ENCODE data around the gene SLC6A3. TPM values are rescaled to one million over a fixed set of nuclear protein-coding genes. Genes with fewer than 3 reads are reported as not detected.
"Not testable (repeated sequence)": the region's sequence is repeated elsewhere in the genome, so short reads cannot be mapped to it uniquely, and the experiment has no call there.

The SLC6A3 gene
- total RNA-seq, 5 donors from 2014 or later (not counting 1 experiment from before 2014, with no cell fraction given): 0.22 TPM; not detected in 4

DNA sequence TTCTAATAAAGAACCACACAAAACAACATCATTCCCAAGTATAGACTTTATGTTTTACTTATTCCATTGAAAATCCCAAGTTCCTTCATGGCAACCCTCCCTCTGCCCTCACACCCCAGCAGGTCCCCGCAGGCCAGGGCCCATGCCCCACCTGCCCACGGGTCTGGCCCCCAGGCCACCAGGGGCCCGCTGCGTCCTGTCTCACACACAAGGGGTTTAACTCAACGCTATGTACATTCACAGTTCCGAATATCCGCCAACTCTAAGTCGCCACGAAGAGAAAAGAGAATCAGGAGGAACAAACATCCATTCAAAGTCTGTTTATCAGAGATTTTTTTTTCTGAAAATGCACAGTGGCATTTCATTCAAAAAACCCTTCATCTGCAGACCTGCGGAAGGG is 16.2 kb upstream of the SLC6A3 start:
- H3K4me1 Mint-ChIP-seq: no peaks in the 10 kb centered on the region
- Histone ChIP-seq H3K27me3 (replicated peaks in 1 of 2; ENCODE audit: control insufficient read depth in 2 of 2, extremely low read depth in 1 of 2, insufficient read depth in 2 of 2, low read length in 1 of 2) (no peaks in the 10 kb centered on the region), H3K36me3 (ENCODE audit: control insufficient read depth in 2 of 2, extremely low read depth in 1 of 2, insufficient read depth in 1 of 2, low read length in 1 of 2) (peaks cover 6 to 46% of the 10 kb centered on the region in 2 donors), H3K27ac (ENCODE audit: low read length) (no peak overlapping the region), H3K4me3 (ENCODE audit: control insufficient read depth in 1 of 2, extremely low read depth in 1 of 2, low read length in 1 of 2) (no peak overlapping the region), H3K9me3 (no peaks in the 10 kb centered on the region), H3K4me1 (ENCODE audit: control insufficient read depth in 1 of 2, extremely low read depth in 1 of 2, insufficient read depth in 2 of 2, low read length in 2 of 2) (no peaks in the 10 kb centered on the region)
- H3K27me3 Mint-ChIP-seq: no peaks in the 10 kb centered on the region
- ATAC-seq (replicated peaks in 1 of 4) (no peak), DNase-seq (peak in 1 of 35 experiments; percentile 5)
- peaks cover 45% of the 10 kb centered on the region for H3K36me3 Mint-ChIP-seq
- H3K27ac Mint-ChIP-seq: no peak overlapping the region
- ChIA-PET POLR2A (no interaction called here), CTCF (no interaction called here)
- H3K9me3 Mint-ChIP-seq: peaks cover 0 to 4% (median 4%) of the 10 kb centered on the region in 3 donors
- 96% methylated on average over 8 of the region's 10 CpGs for WGBS (ENCODE audit: insufficient coverage)
- no peak overlapping the region for H3K4me3 Mint-ChIP-seq

DNA sequence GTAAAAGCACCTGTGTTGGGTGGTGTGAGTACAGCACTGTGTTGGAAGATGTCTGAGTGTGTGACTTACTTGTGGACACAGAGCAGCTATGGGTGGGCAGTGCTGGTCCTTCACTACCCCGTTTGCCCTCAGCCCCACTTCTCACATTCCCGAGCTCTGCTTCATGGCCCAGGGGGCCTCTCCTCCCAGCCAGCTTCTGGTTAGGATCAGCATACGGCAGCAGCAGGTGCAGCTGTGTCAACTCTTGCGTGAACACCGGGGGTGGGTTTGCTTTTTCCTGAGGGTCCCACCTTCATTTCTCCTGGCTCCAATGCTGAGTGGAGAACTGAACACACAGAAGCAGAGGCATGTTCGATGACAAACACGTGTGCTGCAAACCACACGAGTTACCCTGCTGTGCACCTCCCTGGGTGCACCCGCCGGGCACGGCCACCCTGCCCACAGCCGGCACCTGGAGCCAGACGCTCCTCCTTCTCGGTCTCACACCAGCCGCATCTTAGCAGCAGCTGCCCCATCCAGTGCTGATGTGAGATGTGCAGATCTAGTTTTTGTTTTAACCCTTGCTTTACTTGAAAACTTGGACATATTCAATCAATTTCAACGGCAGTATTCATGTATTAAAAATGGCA is 14.9 kb upstream of the SLC6A3 start:
- CTCF ChIA-PET: no interaction called here
- WGBS (ENCODE audit: insufficient coverage): 79% methylated on average over 11 of the region's 16 CpGs
- peak in 1 of 35 experiments; percentile 9 for DNase-seq
- H3K27ac Mint-ChIP-seq: no peak overlapping the region
- peaks cover 34% of the 10 kb centered on the region for H3K36me3 Mint-ChIP-seq
- Histone ChIP-seq H3K4me3 (ENCODE audit: control insufficient read depth in 1 of 2, extremely low read depth in 1 of 2, low read length in 1 of 2) (no peak overlapping the region), H3K27me3 (replicated peaks in 1 of 2; ENCODE audit: control insufficient read depth in 2 of 2, extremely low read depth in 1 of 2, insufficient read depth in 2 of 2, low read length in 1 of 2) (no peaks in the 10 kb centered on the region), H3K27ac (ENCODE audit: low read length) (no peak overlapping the region), H3K4me1 (ENCODE audit: control insufficient read depth in 1 of 2, extremely low read depth in 1 of 2, insufficient read depth in 2 of 2, low read length in 2 of 2) (no peaks in the 10 kb centered on the region), H3K9me3 (peaks cover 2% of the 10 kb centered on the region), H3K36me3 (ENCODE audit: control insufficient read depth in 2 of 2, extremely low read depth in 1 of 2, insufficient read depth in 1 of 2, low read length in 1 of 2) (peaks cover 6 to 40% of the 10 kb centered on the region in 2 donors)
- ATAC-seq (replicated peaks in 1 of 4): no peak
- peaks cover 0 to 4% (median 4%) of the 10 kb centered on the region in 3 donors for H3K9me3 Mint-ChIP-seq
- H3K27me3 Mint-ChIP-seq: no peaks in the 10 kb centered on the region
- no peaks in the 10 kb centered on the region for H3K4me1 Mint-ChIP-seq
- POLR2A ChIA-PET: no interaction called here
- no peak overlapping the region for H3K4me3 Mint-ChIP-seq

DNA sequence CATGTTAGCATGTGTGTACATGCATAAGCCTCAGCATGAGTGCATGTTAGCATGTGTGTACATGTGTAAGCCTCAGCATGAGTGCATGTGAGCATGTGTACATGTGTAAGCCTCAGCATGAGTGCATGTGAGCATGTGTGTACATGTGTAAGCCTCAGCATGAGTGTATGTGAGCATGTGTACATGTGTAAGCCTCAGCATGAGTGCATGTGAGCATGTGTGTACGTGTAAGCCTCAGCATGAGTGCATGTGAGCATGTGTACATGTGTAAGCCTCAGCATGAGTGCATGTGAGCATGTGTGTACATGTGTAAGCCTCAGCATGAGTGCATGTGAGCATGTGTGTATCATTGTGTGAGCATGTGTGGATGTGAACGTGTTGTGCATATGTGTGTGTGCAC is 14.2 kb upstream of the SLC6A3 start:
- H3K27me3 ChIP-seq (replicated peaks in 1 of 2; ENCODE audit: control insufficient read depth in 2 of 2, extremely low read depth in 1 of 2, insufficient read depth in 2 of 2, low read length in 1 of 2); H3K27me3 Mint-ChIP-seq; H3K4me1 ChIP-seq (ENCODE audit: control insufficient read depth in 1 of 2, extremely low read depth in 1 of 2, insufficient read depth in 2 of 2, low read length in 2 of 2); ATAC-seq (replicated peaks in 1 of 4); POLR2A ChIA-PET; CTCF ChIA-PET; H3K27ac ChIP-seq (ENCODE audit: low read length); H3K27ac Mint-ChIP-seq; H3K9me3 ChIP-seq; DNase-seq; H3K4me1 Mint-ChIP-seq; H3K4me3 ChIP-seq (ENCODE audit: control insufficient read depth in 1 of 2, extremely low read depth in 1 of 2, low read length in 1 of 2); H3K4me3 Mint-ChIP-seq; H3K9me3 Mint-ChIP-seq: not testable (repeated sequence)
- H3K36me3 Mint-ChIP-seq: peaks cover 26% of the 10 kb centered on the region
- WGBS (ENCODE audit: insufficient coverage): 86% methylated on average over 1 of the region's 2 CpGs
- H3K36me3 ChIP-seq (ENCODE audit: control insufficient read depth in 2 of 2, extremely low read depth in 1 of 2, insufficient read depth in 1 of 2, low read length in 1 of 2): peaks cover 5 to 40% of the 10 kb centered on the region in 2 donors

DNA sequence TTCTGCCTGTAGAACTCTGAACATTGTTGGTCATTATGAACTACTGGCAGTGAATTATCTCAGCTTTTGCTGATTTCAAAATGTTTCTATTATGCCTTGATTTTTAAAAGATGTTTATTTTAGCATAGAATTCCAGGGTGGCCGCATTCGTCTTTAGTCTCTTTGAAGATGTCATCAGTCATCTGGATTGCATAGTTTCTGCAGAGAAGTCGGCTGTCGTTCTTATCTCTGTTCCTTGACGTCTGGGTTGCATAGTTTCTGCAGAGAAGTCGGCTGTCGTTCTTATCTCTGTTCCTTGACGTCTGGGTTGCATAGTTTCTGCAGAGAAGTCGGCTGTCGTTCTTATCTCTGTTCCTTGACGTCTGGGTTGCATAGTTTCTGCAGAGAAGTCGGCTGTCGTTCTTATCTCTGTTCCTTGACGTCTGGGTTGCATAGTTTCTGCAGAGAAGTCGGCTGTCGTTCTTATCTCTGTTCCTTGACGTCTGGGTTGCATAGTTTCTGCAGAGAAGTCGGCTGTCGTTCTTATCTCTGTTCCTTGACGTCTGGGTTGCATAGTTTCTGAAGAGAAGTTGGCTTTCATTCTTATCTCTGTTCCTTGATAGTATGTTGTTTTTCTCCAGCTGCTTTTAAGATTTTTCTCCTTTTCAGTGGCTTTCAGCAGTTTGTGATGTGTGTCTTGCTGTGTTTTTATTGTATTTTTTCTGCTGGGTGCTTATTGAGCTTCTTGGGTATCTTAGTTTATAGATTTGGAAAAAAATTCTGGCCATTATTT is 11.1 kb upstream of the SLC6A3 start:
- H3K4me3 Mint-ChIP-seq; POLR2A ChIA-PET; H3K9me3 ChIP-seq; DNase-seq; H3K27ac Mint-ChIP-seq; H3K4me3 ChIP-seq (ENCODE audit: control insufficient read depth in 1 of 2, extremely low read depth in 1 of 2, low read length in 1 of 2); ATAC-seq (replicated peaks in 1 of 4); H3K27me3 ChIP-seq (replicated peaks in 1 of 2; ENCODE audit: control insufficient read depth in 2 of 2, extremely low read depth in 1 of 2, insufficient read depth in 2 of 2, low read length in 1 of 2); CTCF ChIA-PET; H3K4me1 Mint-ChIP-seq; H3K4me1 ChIP-seq (ENCODE audit: control insufficient read depth in 1 of 2, extremely low read depth in 1 of 2, insufficient read depth in 2 of 2, low read length in 2 of 2); H3K27ac ChIP-seq (ENCODE audit: low read length): not testable (repeated sequence)
- 82% methylated on average over 2 of the region's 20 CpGs for WGBS (ENCODE audit: insufficient coverage)
- H3K36me3 ChIP-seq (ENCODE audit: control insufficient read depth in 2 of 2, extremely low read depth in 1 of 2, insufficient read depth in 1 of 2, low read length in 1 of 2): peaks cover 0 to 15% of the 10 kb centered on the region in 2 donors
- Mint-ChIP-seq H3K27me3 (peaks cover 12% of the 10 kb centered on the region in 2 donors), H3K9me3 (peaks cover 12 to 28% (median 20%) of the 10 kb centered on the region in 3 donors), H3K36me3 (peaks cover 15% of the 10 kb centered on the region)

DNA sequence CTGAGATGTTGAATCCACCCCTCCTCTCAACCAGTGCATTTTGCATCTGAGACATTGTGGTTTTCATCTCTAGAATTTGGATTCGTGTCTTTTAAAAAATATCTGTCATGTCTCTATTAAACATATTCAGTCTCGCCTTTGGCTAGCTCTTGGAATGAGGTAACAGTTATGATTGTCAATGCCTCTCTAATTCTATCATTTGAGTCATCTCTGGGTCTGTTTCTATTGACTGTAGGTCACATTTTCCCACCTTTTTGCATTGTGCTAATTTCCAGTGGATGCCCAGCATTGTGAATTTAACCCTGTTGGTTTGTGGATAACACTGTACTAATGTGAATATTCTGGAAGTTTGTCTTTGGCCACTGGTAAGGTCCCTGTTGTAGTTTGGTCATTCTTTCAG is 8.4 kb upstream of the SLC6A3 start:
- peaks cover 0 to 1% of the 10 kb centered on the region in 2 experiments for H3K4me1 ChIP-seq (ENCODE audit: control insufficient read depth in 1 of 2, extremely low read depth in 1 of 2, insufficient read depth in 2 of 2, low read length in 2 of 2)
- ATAC-seq (replicated peaks in 1 of 4) (no peak), DNase-seq (no peak)
- Mint-ChIP-seq H3K36me3 (peaks cover 3% of the 10 kb centered on the region), H3K4me3 (no peak overlapping the region), H3K27ac (no peak overlapping the region), H3K9me3 (peaks cover 12 to 28% (median 20%) of the 10 kb centered on the region in 3 donors), H3K4me1 (peaks cover 0 to 5% (median 5%) of the 10 kb centered on the region in 3 donors), H3K27me3 (peaks cover 20% of the 10 kb centered on the region in 2 donors)
- ChIA-PET POLR2A (no interaction called here), CTCF (no interaction called here)
- no CpG with 5 or more reads among the region's 2 CpGs for WGBS (ENCODE audit: insufficient coverage)
- H3K36me3 ChIP-seq (ENCODE audit: control insufficient read depth in 2 of 2, extremely low read depth in 1 of 2, insufficient read depth in 1 of 2, low read length in 1 of 2): no peaks in the 10 kb centered on the region
- peaks cover 2% of the 10 kb centered on the region for H3K9me3 ChIP-seq
- H3K27ac ChIP-seq (ENCODE audit: low read length): no peak overlapping the region
- H3K4me3 ChIP-seq (ENCODE audit: control insufficient read depth in 1 of 2, extremely low read depth in 1 of 2, low read length in 1 of 2): no peak overlapping the region
- H3K27me3 ChIP-seq (replicated peaks in 1 of 2; ENCODE audit: control insufficient read depth in 2 of 2, extremely low read depth in 1 of 2, insufficient read depth in 2 of 2, low read length in 1 of 2): peaks cover 0 to 10% of the 10 kb centered on the region in 2 experiments

DNA sequence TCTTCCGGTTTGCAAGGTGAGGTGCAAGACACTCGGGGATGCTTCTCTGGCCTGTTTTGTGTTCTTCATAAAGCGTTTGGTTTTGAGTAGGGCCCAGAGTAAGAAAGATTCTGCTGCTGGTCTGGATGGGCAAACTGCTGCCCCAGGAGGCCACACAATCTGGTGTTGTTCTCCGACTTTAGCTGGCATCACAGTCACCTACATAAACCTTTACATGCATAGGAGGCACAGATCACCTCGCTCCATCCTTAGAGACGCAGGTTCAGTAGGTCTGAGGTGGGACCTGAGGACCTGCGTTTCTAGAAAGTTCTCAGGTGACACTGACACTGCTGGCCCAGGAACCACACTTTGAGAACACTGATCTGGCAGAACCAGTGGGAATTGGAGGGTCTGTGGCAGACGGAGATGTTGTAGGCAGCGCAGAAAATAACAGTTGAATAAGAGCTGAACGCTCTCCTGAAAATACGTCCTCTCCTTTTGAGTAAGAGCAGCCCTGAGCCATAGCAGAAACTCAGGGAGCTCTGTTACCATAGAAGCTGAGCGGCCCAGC is 3.9 kb upstream of the SLC6A3 start:
- Histone ChIP-seq H3K27ac (ENCODE audit: low read length) (no peak overlapping the region), H3K4me1 (ENCODE audit: control insufficient read depth in 1 of 2, extremely low read depth in 1 of 2, insufficient read depth in 2 of 2, low read length in 2 of 2) (peaks cover 0 to 26% of the 10 kb centered on the region in 2 experiments), H3K27me3 (replicated peaks in 1 of 2; ENCODE audit: control insufficient read depth in 2 of 2, extremely low read depth in 1 of 2, insufficient read depth in 2 of 2, low read length in 1 of 2) (peaks cover 6 to 47% of the 10 kb centered on the region in 2 experiments), H3K36me3 (ENCODE audit: control insufficient read depth in 2 of 2, extremely low read depth in 1 of 2, insufficient read depth in 1 of 2, low read length in 1 of 2) (no peaks in the 10 kb centered on the region), H3K4me3 (ENCODE audit: control insufficient read depth in 1 of 2, extremely low read depth in 1 of 2, low read length in 1 of 2) (no peak overlapping the region), H3K9me3 (no peaks in the 10 kb centered on the region)
- H3K4me3 Mint-ChIP-seq: peak overlapping the region in 1 of 3 donors; percentile 2
- no peaks in the 10 kb centered on the region for H3K36me3 Mint-ChIP-seq
- DNase-seq: peak in 1 of 35 experiments; percentile 2
- WGBS (ENCODE audit: insufficient coverage): 86% methylated on average over 8 of the region's 12 CpGs
- ChIA-PET POLR2A (no interaction called here), CTCF (no interaction called here)
- no peak overlapping the region for H3K27ac Mint-ChIP-seq
- peaks cover 8 to 18% (median 11%) of the 10 kb centered on the region in 3 donors for H3K9me3 Mint-ChIP-seq
- H3K4me1 Mint-ChIP-seq: peaks cover 15 to 29% (median 27%) of the 10 kb centered on the region in 3 donors
- peaks cover 31 to 44% of the 10 kb centered on the region in 2 donors for H3K27me3 Mint-ChIP-seq
- ATAC-seq (replicated peaks in 1 of 4): no peak
